GM06990 (cell line): ENCODE measurements around the gene TLCD2.
"Not testable (repeated sequence)": the region's sequence is repeated elsewhere in the genome, so short reads cannot be mapped to it uniquely, and the experiment has no call there.

ENCODE experiments used
- DNase-seq: peaks from one replicate; pipeline ENCODE4 v3.0.0-alpha.2; 2011; ENCODE audit not compliant: insufficient read length; ENCODE audit errors: extremely low read depth
- H3K27me3 ChIP-seq: replicated peaks from 2 replicates; pipeline ENCODE4 v1.6.0; 2011; ENCODE audit warnings: low read length; ENCODE audit not compliant: control insufficient read depth, insufficient read depth
- H3K36me3 ChIP-seq: 2 replicates; pipeline ENCODE4 v1.5.1; 2011; ENCODE audit warnings: low read length; ENCODE audit not compliant: control insufficient read depth, insufficient read depth
- H3K4me3 ChIP-seq: replicated peaks from 2 replicates; pipeline ENCODE4 v1.5.1; 2011; ENCODE audit warnings: low read depth, mild to moderate bottlenecking, control low read depth, low read length
- TF ChIP-seq, protein P1 (sequence below): IDR thresholded peaks from 2 replicates; pipeline ENCODE4 v1.5.1; 2011; ENCODE audit warnings: low read length, control low read depth, mild to moderate bottlenecking, inconsistent platforms; ENCODE audit not compliant: insufficient read depth, poor library complexity, severe bottlenecking

Gene TLCD2

DNA sequence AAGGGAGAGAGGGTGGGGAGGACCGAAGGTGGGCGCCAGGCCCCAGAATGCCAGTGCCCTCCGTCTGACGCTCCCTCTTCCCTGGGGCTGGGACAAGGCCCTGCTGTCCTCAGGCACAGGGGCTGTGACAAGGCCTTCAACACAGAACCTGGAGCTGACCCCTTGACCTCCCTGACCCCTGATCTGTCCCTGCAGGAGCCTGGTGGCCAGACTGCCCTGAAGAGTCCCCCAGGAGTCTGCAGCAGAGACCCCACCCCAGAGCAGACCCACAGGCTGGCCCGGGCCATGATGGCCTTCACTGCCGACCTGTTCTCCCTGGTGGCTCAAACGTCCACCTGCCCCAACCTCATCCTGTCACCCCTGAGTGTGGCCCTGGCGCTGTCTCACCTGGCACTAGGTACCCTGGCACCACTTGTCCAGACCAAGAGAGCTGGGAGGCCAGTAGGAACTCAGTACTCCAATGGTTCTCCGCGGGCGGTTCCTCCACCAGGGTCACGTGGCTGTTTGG is 35.4 kb upstream of the TLCD2 start:
- Histone ChIP-seq H3K36me3 (no peaks in the 10 kb centered on the region), H3K4me3 (no peak overlapping the region), H3K27me3 (no peaks in the 10 kb centered on the region)
- TF ChIP-seq, protein P1, sequence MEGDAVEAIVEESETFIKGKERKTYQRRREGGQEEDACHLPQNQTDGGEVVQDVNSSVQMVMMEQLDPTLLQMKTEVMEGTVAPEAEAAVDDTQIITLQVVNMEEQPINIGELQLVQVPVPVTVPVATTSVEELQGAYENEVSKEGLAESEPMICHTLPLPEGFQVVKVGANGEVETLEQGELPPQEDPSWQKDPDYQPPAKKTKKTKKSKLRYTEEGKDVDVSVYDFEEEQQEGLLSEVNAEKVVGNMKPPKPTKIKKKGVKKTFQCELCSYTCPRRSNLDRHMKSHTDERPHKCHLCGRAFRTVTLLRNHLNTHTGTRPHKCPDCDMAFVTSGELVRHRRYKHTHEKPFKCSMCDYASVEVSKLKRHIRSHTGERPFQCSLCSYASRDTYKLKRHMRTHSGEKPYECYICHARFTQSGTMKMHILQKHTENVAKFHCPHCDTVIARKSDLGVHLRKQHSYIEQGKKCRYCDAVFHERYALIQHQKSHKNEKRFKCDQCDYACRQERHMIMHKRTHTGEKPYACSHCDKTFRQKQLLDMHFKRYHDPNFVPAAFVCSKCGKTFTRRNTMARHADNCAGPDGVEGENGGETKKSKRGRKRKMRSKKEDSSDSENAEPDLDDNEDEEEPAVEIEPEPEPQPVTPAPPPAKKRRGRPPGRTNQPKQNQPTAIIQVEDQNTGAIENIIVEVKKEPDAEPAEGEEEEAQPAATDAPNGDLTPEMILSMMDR, result no peak
- no peak for DNase-seq

DNA sequence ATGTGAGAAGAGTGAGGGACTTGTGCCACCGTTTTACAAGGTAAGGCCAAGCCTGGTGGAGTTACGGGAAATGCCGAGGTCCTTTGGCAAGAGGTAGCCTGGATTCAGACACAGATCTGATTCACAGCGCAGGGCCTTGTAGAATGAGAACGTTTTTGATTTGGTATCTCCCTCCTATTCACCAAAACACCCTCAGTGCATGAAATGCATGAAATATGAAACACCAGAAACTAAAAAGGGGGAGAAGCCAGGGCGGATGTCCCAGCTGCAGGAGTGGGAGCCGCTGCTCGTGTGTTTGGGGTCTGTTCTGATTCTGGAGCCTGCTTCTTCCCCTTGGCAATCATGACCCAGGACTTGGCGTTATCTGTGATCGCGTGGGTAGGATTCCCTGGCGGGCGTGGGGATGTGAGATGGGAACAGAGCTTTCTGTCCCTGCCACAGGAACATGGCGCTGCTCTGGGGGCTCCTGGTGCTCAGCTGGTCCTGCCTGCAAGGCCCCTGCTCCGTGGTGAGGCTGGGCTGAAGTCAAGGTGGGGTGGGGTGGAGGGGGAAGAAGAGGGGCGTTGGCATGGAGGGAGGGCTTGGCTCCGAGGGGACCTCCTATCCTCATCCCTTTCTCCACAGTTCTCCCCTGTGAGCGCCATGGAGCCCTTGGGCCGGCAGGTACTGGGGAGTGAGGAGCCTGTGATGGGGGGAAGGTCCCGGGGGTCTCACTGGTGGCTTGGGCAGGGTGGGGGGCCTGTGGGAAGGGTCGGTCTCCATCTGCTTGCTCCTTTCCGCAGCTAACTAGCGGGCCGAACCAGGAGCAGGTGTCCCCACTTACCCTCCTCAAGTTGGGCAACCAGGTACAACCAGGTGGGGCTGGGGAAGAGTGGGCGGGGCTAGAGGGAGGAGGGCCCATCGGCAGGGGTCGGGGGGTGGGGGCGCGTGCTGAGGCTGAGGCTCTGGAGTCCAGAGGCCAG is 34.7 kb upstream of the TLCD2 start:
- Histone ChIP-seq H3K36me3 (no peaks in the 10 kb centered on the region), H3K27me3 (no peaks in the 10 kb centered on the region), H3K4me3 (no peak overlapping the region)
- TF ChIP-seq, protein P1, result no peak
- no peak for DNase-seq

DNA sequence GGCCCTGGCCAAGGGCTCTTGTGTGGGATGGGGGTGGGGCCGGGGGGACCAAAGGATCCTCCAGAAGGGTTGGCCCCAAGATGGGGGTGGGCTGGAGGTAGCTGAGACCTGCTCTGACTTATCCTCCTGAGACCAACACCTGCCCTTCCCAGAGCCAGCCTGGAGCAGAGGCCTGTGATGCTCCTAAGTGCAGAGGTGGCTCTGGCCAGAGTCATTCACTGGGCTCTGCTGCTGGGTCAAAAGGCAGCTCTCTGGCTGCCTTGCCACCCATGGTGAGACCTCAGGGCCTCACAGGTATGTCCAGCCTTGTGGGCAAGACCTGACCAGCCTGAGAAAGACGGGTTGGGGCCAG is 32.9 kb upstream of the TLCD2 start:
- no peak for DNase-seq
- 0 out of 2 replicates have a peak, but pooled peaks cover under 1% of the 10 kb centered on the region for H3K36me3 ChIP-seq
- no peaks in the 10 kb centered on the region for H3K27me3 ChIP-seq
- H3K4me3 ChIP-seq, result no peak overlapping the region
- TF ChIP-seq, protein P1, result no peak

DNA sequence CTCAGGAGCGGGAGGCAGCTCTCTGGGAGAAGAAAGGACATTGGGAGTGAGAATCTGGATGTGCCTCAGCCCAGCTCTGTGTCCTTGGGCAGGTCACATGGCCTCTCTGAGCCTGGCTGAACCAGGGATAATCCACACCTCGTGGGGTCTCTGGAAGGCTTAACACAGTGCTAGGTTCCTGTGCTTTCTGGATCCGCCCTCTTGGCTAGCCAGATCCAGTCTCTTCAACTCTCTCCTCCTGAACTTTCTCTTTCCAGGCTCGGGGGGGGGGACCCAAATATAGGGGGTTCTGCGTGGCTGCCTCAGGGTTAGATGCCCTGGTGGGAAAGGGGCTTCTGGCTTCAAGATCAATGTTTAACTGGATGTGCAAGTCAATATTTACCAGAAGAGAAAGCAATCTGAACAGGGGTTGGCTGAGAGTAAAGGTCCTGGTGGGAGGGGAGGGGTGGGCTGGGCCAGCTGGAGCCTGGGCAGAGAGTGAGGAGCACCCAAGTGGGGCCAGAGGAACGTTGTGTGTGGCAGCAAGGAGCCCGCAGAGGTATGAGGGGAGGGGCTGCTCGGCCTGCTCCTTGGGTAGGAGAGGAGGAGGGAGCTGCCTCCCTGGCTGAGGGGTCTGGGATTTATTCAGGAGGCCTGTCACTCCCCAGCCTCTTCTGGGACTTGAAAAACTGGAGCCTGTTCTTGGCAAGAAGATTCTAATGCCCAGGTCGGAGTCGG is 32.4 kb upstream of the TLCD2 start, which contains the start of gene SERPINF2:
Gene SERPINF2 (plus strand): TSS at position 501 of the 717 bp plus-strand sequence. CDS start 2,125 bp downstream, outside the sequence.
- no peaks in the 10 kb centered on the region for H3K27me3 ChIP-seq
- DNase-seq, result no peak
- TF ChIP-seq, protein P1, result no peak

DNA sequence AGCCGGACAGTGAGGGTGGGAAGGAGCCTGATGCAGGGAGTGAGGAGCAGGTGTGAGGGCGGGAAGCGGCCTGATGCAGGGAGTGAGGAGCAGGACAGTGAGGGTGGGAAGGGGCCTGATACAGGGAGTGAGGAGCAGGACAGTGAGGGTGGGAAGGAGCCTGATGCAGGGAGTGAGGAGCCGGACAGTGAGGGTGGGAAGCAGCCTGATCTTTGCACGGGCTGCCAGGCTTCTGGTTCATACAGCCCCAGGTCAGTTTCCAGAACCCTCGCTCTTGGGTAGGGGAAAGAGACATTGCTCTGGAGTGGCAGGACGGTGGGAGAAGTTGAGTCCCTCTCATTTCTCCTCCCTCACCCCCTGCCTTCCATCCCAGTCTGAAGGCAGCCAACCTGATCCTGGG is 31.7 kb upstream of the TLCD2 start:
- not testable (repeated sequence) for DNase-seq, H3K4me3 ChIP-seq, H3K36me3 ChIP-seq, H3K27me3 ChIP-seq

More for the DNA sequence above, 32.4 kb upstream of the TLCD2 start, which contains the start of gene SERPINF2:
- no peak within 1 kb of the TSS for H3K4me3 ChIP-seq
- peaks cover 5% of the 10 kb centered on the region; the same call in 1 of the 2 replicates for H3K36me3 ChIP-seq
